HK-2 (cell line): Measurements from ENCODE around the gene PKIB.
"Not testable (repeated sequence)": the region's sequence is repeated elsewhere in the genome, so short reads cannot be mapped to it uniquely, and the experiment has no call there.

Experiments
- DNase-seq: peaks from one replicate; pipeline ENCODE4 v3.0.0-alpha.2; 2018; ENCODE audit not compliant: unreplicated experiment

The PKIB gene

GRCh38 chr6:122609881-122610689 lies at the start of gene PKIB:
PKIB (plus strand) TSS chr6:122610405; CDS start chr6:122717795, 107,390 bp downstream.
- DNase-seq: peak; percentile 78

GRCh38 chr6:122563364-122564052 lies 46.7 kb upstream of the PKIB start:
- no peak for DNase-seq

- no peak for DNase-seq
These were observed 46.0 kb upstream of the PKIB start for GRCh38 chr6:122564230-122564629.

GRCh38 chr6:122565708-122566107 lies 44.5 kb upstream of the PKIB start:
- no peak for DNase-seq

GRCh38 chr6:122567034-122567433 lies 43.2 kb upstream of the PKIB start:
- DNase-seq: no peak

- DNase-seq: no peak
These were observed 41.9 kb upstream of the PKIB start for GRCh38 chr6:122568350-122568749.

- DNase-seq: no peak
These were observed 41.4 kb upstream of the PKIB start for GRCh38 chr6:122568797-122569221.

- no peak for DNase-seq
These were observed 40.9 kb upstream of the PKIB start for GRCh38 chr6:122569230-122569771.

GRCh38 chr6:122571888-122572287 lies 38.3 kb upstream of the PKIB start:
- no peak for DNase-seq

GRCh38 chr6:122576888-122577287 lies 33.3 kb upstream of the PKIB start:
- no peak for DNase-seq

- DNase-seq: no peak
These were observed 31.2 kb upstream of the PKIB start for GRCh38 chr6:122578961-122579360.

- no peak for DNase-seq
These were observed 29.5 kb upstream of the PKIB start for GRCh38 chr6:122580737-122581136.

- DNase-seq: no peak
These were observed 21.1 kb upstream of the PKIB start for GRCh38 chr6:122589115-122589514.

GRCh38 chr6:122598295-122598694 lies 11.9 kb upstream of the PKIB start:
- DNase-seq: not testable (repeated sequence)

- no peak for DNase-seq
These were observed 5.5 kb upstream of the PKIB start for GRCh38 chr6:122604676-122605075.

GRCh38 chr6:122610690-122611455 lies 668 bp downstream of the PKIB start:
- peak; percentile 70 for DNase-seq

GRCh38 chr6:122612838-122613237 lies 2.6 kb downstream of the PKIB start:
- DNase-seq: no peak

- no peak for DNase-seq
These were observed 4.1 kb downstream of the PKIB start for GRCh38 chr6:122614303-122614702.

- no peak for DNase-seq
These were observed 5.2 kb downstream of the PKIB start for GRCh38 chr6:122615409-122615808.

- DNase-seq: no peak
These were observed 6.7 kb downstream of the PKIB start for GRCh38 chr6:122616877-122617276.

- DNase-seq: no peak
These were observed 9.1 kb downstream of the PKIB start for GRCh38 chr6:122619309-122619708.

GRCh38 chr6:122620428-122620827 lies 10.2 kb downstream of the PKIB start:
- no peak for DNase-seq
